Measurements from ENCODE around the gene BRAP. TPM values are rescaled to one million over a fixed set of nuclear protein-coding genes. Genes with fewer than 3 reads are reported as not detected.

The BRAP gene, protein sequence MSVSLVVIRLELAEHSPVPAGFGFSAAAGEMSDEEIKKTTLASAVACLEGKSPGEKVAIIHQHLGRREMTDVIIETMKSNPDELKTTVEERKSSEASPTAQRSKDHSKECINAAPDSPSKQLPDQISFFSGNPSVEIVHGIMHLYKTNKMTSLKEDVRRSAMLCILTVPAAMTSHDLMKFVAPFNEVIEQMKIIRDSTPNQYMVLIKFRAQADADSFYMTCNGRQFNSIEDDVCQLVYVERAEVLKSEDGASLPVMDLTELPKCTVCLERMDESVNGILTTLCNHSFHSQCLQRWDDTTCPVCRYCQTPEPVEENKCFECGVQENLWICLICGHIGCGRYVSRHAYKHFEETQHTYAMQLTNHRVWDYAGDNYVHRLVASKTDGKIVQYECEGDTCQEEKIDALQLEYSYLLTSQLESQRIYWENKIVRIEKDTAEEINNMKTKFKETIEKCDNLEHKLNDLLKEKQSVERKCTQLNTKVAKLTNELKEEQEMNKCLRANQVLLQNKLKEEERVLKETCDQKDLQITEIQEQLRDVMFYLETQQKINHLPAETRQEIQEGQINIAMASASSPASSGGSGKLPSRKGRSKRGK
- total RNA-seq (2014; rRNA removed; shearing (Covaris generic)) (14.2 and 15.4 TPM in 2 replicates), total RNA-seq (2022) (19.7 and 22.7 TPM in 2 replicates), Bru-seq, nascent RNA (percentile 68 among the genes with signal in this experiment), BruChase-seq, experiment 1, labeled RNA remaining after a 6-hour chase (percentile 62 among the genes with signal in this experiment), BruChase-seq, experiment 2, labeled RNA remaining after a 2-hour chase (percentile 71 among the genes with signal in this experiment)
- long read RNA-seq, full-length matches to known transcripts: 66 of 76 reads
- long read RNA-seq, partial matches to known transcripts: 1 of 76 reads
- long read RNA-seq, other reads (novel, unspliced or antisense): 9 of 76 reads

DNA sequence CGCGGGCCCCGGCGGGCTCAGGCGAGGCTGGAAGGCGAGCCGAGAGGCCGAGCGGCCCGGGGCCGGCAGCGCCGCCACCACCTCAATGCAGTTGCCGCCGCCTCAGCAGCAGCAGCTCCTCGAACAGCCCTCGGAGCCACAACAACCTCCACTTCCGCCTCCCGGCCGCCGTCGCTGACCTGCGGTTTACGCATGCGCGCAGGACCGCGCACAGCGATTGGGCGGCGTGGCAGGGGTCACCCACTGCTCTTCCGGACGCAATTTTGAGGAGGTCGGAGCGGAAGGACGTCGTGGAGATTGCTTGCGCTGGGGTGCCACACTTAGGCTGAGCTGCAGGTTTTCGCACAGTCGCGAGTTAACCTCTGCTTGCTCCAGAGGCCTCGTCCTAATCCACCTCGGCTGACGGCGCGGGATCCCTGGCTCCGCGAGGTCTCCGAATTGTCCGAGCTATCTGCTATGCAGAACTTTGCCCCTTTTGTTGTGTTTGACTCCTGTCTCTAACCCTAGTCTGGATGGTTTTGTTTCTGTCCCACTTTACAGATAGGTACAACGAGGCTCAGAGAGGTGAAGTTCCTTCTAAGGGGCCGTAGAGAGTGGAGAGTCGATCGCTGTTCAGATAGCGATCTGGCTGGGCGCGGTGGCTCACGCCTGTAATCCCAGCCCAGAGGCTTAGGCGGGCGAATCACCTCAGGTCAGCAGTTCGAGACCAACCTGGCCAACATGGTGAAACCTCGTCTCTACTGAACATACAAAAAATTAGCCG, at the start of gene BRAP, which contains the start of gene ACAD10:
BRAP (minus strand) TSS at position 146 of the 763 bp plus-strand sequence. CDS start 164 bp downstream, outside the sequence.
ACAD10 (plus strand) TSS at position 243 of the 763 bp plus-strand sequence. CDS start 6,657 bp downstream, outside the sequence.
- Histone ChIP-seq H4K20me1 (ENCODE audit: insufficient read depth, low read length) (peaks cover 11% of the 10 kb centered on the region; the same call in 1 of the 2 replicates), H3K4me2 (ENCODE audit: low read length) (peak within 1 kb of the TSS; percentile 97), H2AFZ (ENCODE audit: low read length) (peak within 1 kb of the TSS; percentile 75), H3K9me3 (ENCODE audit: low read length) (no peaks in the 10 kb centered on the region), H3K36me3 (ENCODE audit: insufficient read depth, low read length) (peaks cover 24% of the 10 kb centered on the region), H3K4me3 (ENCODE audit: low read depth, low read length, poor library complexity, severe bottlenecking) (peak within 1 kb of the TSS; percentile 79), H3K4me1 (ENCODE audit: insufficient read depth, low read length, poor library complexity, severe bottlenecking) (peaks cover 24% of the 10 kb centered on the region), H3K27ac (ENCODE audit: low read depth, low read length, poor library complexity, severe bottlenecking) (peak within 1 kb of the TSS; percentile 63), H3K9me2 (ENCODE audit: insufficient read depth, low read length) (no peaks in the 10 kb centered on the region), H3K79me2 (ENCODE audit: insufficient read depth, low read depth, low read length) (peaks cover 34% of the 10 kb centered on the region)
- TSS peak; percentile 90 for BruUV-seq (replicated peaks)
- CTCF ChIA-PET (ENCODE audit: unreplicated experiment): no interaction called here
- peak; percentile 97 for DNase-seq (ENCODE audit: low spot score)
- TF ChIP-seq, protein P1, sequence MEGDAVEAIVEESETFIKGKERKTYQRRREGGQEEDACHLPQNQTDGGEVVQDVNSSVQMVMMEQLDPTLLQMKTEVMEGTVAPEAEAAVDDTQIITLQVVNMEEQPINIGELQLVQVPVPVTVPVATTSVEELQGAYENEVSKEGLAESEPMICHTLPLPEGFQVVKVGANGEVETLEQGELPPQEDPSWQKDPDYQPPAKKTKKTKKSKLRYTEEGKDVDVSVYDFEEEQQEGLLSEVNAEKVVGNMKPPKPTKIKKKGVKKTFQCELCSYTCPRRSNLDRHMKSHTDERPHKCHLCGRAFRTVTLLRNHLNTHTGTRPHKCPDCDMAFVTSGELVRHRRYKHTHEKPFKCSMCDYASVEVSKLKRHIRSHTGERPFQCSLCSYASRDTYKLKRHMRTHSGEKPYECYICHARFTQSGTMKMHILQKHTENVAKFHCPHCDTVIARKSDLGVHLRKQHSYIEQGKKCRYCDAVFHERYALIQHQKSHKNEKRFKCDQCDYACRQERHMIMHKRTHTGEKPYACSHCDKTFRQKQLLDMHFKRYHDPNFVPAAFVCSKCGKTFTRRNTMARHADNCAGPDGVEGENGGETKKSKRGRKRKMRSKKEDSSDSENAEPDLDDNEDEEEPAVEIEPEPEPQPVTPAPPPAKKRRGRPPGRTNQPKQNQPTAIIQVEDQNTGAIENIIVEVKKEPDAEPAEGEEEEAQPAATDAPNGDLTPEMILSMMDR (conservative IDR thresholded peaks at IDR 0.05; ENCODE audit: low read length): no peak
- no peak for TF ChIP-seq EZH2phosphoT487 (IDR thresholded peaks at IDR 0.05; ENCODE audit: borderline replicate concordance, low read depth, low read length)
- POLR2A ChIA-PET: interaction anchor here (0.5 to 1.4 kb wide), 9 partner anchors 9 to 157 kb away, joined by 3 to 5 read pairs (median 3); no protein-coding TSS in a partner anchor
- intact Hi-C loops (cut with micrococcal nuclease; ENCODE audit: unreplicated experiment): loop anchor here (1.0 to 10.0 kb wide), 3 partner anchors 67 to 281 kb away; partner anchors contain the start of gene SH2B3

DNA sequence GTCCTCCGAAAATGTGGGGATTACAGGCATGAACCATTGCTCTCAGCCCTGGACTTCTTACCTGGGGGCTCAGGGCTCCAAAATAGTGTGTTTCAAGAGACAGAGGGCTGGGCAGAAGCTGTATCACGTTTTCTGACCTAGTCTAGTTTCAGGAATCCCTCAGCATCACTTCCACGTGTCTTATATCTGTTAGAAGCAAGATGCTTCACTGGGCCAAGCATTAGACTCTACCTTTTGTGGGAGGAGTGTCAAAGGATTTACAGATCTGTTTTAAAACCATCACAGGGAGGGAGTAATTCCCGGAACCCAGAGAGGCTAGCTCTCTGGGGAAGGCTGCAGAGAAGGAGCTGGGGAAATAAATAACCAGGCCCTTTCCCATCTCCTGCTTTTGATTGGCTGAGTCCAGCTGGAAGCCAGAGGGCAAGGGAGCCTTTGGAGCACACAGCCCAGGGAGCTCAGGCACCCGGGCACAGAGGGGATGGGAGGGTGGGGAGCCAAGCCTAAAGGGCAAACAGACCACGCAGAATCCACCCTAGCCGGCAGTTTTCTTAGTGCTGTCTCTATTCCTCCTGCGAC, 47.7 kb upstream of the BRAP start:
- no peaks in the 10 kb centered on the region for H4K20me1 ChIP-seq (ENCODE audit: insufficient read depth, low read length)
- TF ChIP-seq, protein P1 (conservative IDR thresholded peaks at IDR 0.05; ENCODE audit: low read length): no peak
- H2AFZ ChIP-seq (ENCODE audit: low read length): no peak overlapping the region
- peaks cover 7% of the 10 kb centered on the region; the same call in 1 of the 2 replicates for H3K9me3 ChIP-seq (ENCODE audit: low read length)
- H3K4me2 ChIP-seq (ENCODE audit: low read length): no peak overlapping the region
- H3K4me3 ChIP-seq (ENCODE audit: low read depth, low read length, poor library complexity, severe bottlenecking): no peak overlapping the region
- CTCF ChIA-PET (ENCODE audit: unreplicated experiment): no interaction called here
- H3K36me3 ChIP-seq (ENCODE audit: insufficient read depth, low read length): peaks cover 17% of the 10 kb centered on the region; the same call in 1 of the 2 replicates
- DNase-seq (ENCODE audit: low spot score): no peak
- no peaks in the 10 kb centered on the region for H3K79me2 ChIP-seq (ENCODE audit: insufficient read depth, low read depth, low read length)
- H3K4me1 ChIP-seq (ENCODE audit: insufficient read depth, low read length, poor library complexity, severe bottlenecking): peaks cover 50% of the 10 kb centered on the region
- POLR2A ChIA-PET: no interaction called here
- no peaks in the 10 kb centered on the region for H3K9me2 ChIP-seq (ENCODE audit: insufficient read depth, low read length)
- no TSS peak for BruUV-seq (replicated peaks)
- no peak overlapping the region for H3K27ac ChIP-seq (ENCODE audit: low read depth, low read length, poor library complexity, severe bottlenecking)
- intact Hi-C loops (cut with micrococcal nuclease; ENCODE audit: unreplicated experiment): no loop called here

Data from OCI-LY7 (cell line).